ENCODE data around the gene ADAM20. TPM values are rescaled to one million over a fixed set of nuclear protein-coding genes. Genes with fewer than 3 reads are reported as not detected.
"Not testable (repeated sequence)": the region's sequence is repeated elsewhere in the genome, so short reads cannot be mapped to it uniquely, and the experiment has no call there.

The ADAM20 gene
- total RNA-seq, 1 experiment from 2014 or later, result 0.31 TPM

- intact Hi-C loops (cut with micrococcal nuclease; ENCODE audit: unreplicated experiment) (no loop called here), in situ Hi-C loops (cut with HindIII; ENCODE audit: low pct_unique_long_range_greater_than_20kb, low sequenced_read_pairs) (no loop called here)
- ChIA-PET CTCF (no interaction called here), POLR2A (no interaction called here)
- TF ChIP-seq TCF7L2 (IDR thresholded peaks at IDR 0.05; ENCODE audit: low read depth, low read length) (no peak), POLR2AphosphoS5 (IDR thresholded peaks at IDR 0.05; ENCODE audit: low read depth, low read length) (no peak), SIN3A (IDR thresholded peaks at IDR 0.05; ENCODE audit: borderline replicate concordance, insufficient read depth, low read depth, low read length) (no peak)
- TF ChIP-seq, protein P1, sequence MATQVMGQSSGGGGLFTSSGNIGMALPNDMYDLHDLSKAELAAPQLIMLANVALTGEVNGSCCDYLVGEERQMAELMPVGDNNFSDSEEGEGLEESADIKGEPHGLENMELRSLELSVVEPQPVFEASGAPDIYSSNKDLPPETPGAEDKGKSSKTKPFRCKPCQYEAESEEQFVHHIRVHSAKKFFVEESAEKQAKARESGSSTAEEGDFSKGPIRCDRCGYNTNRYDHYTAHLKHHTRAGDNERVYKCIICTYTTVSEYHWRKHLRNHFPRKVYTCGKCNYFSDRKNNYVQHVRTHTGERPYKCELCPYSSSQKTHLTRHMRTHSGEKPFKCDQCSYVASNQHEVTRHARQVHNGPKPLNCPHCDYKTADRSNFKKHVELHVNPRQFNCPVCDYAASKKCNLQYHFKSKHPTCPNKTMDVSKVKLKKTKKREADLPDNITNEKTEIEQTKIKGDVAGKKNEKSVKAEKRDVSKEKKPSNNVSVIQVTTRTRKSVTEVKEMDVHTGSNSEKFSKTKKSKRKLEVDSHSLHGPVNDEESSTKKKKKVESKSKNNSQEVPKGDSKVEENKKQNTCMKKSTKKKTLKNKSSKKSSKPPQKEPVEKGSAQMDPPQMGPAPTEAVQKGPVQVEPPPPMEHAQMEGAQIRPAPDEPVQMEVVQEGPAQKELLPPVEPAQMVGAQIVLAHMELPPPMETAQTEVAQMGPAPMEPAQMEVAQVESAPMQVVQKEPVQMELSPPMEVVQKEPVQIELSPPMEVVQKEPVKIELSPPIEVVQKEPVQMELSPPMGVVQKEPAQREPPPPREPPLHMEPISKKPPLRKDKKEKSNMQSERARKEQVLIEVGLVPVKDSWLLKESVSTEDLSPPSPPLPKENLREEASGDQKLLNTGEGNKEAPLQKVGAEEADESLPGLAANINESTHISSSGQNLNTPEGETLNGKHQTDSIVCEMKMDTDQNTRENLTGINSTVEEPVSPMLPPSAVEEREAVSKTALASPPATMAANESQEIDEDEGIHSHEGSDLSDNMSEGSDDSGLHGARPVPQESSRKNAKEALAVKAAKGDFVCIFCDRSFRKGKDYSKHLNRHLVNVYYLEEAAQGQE (IDR thresholded peaks at IDR 0.05; ENCODE audit: insufficient read depth in 1 of 2, low read depth in 2 of 2, low read length in 1 of 2), result no peak
- TF ChIP-seq, protein P2, sequence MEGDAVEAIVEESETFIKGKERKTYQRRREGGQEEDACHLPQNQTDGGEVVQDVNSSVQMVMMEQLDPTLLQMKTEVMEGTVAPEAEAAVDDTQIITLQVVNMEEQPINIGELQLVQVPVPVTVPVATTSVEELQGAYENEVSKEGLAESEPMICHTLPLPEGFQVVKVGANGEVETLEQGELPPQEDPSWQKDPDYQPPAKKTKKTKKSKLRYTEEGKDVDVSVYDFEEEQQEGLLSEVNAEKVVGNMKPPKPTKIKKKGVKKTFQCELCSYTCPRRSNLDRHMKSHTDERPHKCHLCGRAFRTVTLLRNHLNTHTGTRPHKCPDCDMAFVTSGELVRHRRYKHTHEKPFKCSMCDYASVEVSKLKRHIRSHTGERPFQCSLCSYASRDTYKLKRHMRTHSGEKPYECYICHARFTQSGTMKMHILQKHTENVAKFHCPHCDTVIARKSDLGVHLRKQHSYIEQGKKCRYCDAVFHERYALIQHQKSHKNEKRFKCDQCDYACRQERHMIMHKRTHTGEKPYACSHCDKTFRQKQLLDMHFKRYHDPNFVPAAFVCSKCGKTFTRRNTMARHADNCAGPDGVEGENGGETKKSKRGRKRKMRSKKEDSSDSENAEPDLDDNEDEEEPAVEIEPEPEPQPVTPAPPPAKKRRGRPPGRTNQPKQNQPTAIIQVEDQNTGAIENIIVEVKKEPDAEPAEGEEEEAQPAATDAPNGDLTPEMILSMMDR (IDR thresholded peaks at IDR 0.05), result no peak
- Histone ChIP-seq H3K9me3 (ENCODE audit: control insufficient read depth, insufficient read depth, low read depth, low read length) (no peaks in the 10 kb centered on the region), H3K27ac (ENCODE audit: low read length) (no peak overlapping the region), H3K27me3 (ENCODE audit: control insufficient read depth, insufficient read depth, low read length) (no peaks in the 10 kb centered on the region), H3K36me3 (ENCODE audit: control insufficient read depth, insufficient read depth, low read length) (no peaks in the 10 kb centered on the region), H3K4me3 (ENCODE audit: low read depth in 2 of 2, low read length in 2 of 2) (no peak overlapping the region), H3K4me1 (ENCODE audit: control insufficient read depth, insufficient read depth, low read length) (no peaks in the 10 kb centered on the region)
- ATAC-seq, result no peak
- BruUV-seq (replicated peaks), result no TSS peak
- DNase-seq (ENCODE audit: low read depth, low spot score), result no peak
These were observed 45.1 kb downstream of the ADAM20 start for GRCh38 chr14:70489579-70490200.

GRCh38 chr14:70477356-70478105 lies 57.3 kb downstream of the ADAM20 start:
- DNase-seq (ENCODE audit: low read depth, low spot score); H3K36me3 ChIP-seq (ENCODE audit: control insufficient read depth, insufficient read depth, low read length); H3K27ac ChIP-seq (ENCODE audit: low read length); in situ Hi-C loops (cut with HindIII; ENCODE audit: low pct_unique_long_range_greater_than_20kb, low sequenced_read_pairs); ATAC-seq; H3K4me3 ChIP-seq (ENCODE audit: low read depth in 2 of 2, low read length in 2 of 2); intact Hi-C loops (cut with micrococcal nuclease; ENCODE audit: unreplicated experiment); BruUV-seq (replicated peaks); H3K4me1 ChIP-seq (ENCODE audit: control insufficient read depth, insufficient read depth, low read length); POLR2A ChIA-PET; CTCF ChIA-PET; H3K27me3 ChIP-seq (ENCODE audit: control insufficient read depth, insufficient read depth, low read length); H3K9me3 ChIP-seq (ENCODE audit: control insufficient read depth, insufficient read depth, low read depth, low read length): not testable (repeated sequence)

- POLR2A ChIA-PET; H3K27me3 ChIP-seq (ENCODE audit: control insufficient read depth, insufficient read depth, low read length); DNase-seq (ENCODE audit: low read depth, low spot score); CTCF ChIA-PET; intact Hi-C loops (cut with micrococcal nuclease; ENCODE audit: unreplicated experiment); BruUV-seq (replicated peaks); H3K9me3 ChIP-seq (ENCODE audit: control insufficient read depth, insufficient read depth, low read depth, low read length); in situ Hi-C loops (cut with HindIII; ENCODE audit: low pct_unique_long_range_greater_than_20kb, low sequenced_read_pairs); H3K27ac ChIP-seq (ENCODE audit: low read length); H3K4me3 ChIP-seq (ENCODE audit: low read depth in 2 of 2, low read length in 2 of 2); H3K4me1 ChIP-seq (ENCODE audit: control insufficient read depth, insufficient read depth, low read length); ATAC-seq; H3K36me3 ChIP-seq (ENCODE audit: control insufficient read depth, insufficient read depth, low read length): not testable (repeated sequence)
These were observed 59.3 kb downstream of the ADAM20 start for GRCh38 chr14:70475459-70475858.

Measured in Panc1 (cell line).